H1 (cell line): ENCODE data around the gene NRXN3. TPM values are rescaled to one million over a fixed set of nuclear protein-coding genes. Genes with fewer than 3 reads are reported as not detected.

Source experiments
- ATF2 ChIP-seq: IDR thresholded peaks from 2 replicates; pipeline ENCODE4 v1.6.1; 2012; ENCODE audit warnings: low read length, inconsistent platforms
- CEBPB ChIP-seq: IDR thresholded peaks from 2 replicates; pipeline ENCODE4 v1.6.1; 2012; ENCODE audit warnings: low read depth, low read length
- CHD1 ChIP-seq: IDR thresholded peaks from 2 replicates; pipeline ENCODE4 v1.6.1; 2012; ENCODE audit warnings: low read depth, low read length, improper control_type of control experiment
- CREB1 ChIP-seq: IDR thresholded peaks from 2 replicates; pipeline ENCODE4 v1.6.1; 2012; ENCODE audit warnings: inconsistent platforms
- KDM4A ChIP-seq: IDR thresholded peaks from one replicate; pipeline ENCODE4 v1.7.1; 2012; ENCODE audit warnings: low read depth, mild to moderate bottlenecking, moderate library complexity, low read length, inconsistent platforms; ENCODE audit not compliant: severe bottlenecking
- MAX ChIP-seq: IDR thresholded peaks from 2 replicates; pipeline ENCODE4 v1.6.1; 2012; ENCODE audit warnings: inconsistent platforms
- SIN3A ChIP-seq, 2 experiments: IDR thresholded peaks in 1 of 2; conservative IDR thresholded peaks in 1 of 2; 2 replicates each; pipeline ENCODE4 v1.6.1; 2011 to 2012; ENCODE audit warnings: low read length in 2 of 2, improper control_type of control experiment in 1 of 2, low read depth in 1 of 2, mild to moderate bottlenecking in 1 of 2
- SIRT6 ChIP-seq: IDR thresholded peaks from one replicate; pipeline ENCODE4 v1.7.1; 2012; ENCODE audit warnings: low read length, inconsistent platforms
- YY1 ChIP-seq: IDR thresholded peaks from 2 replicates; pipeline ENCODE4 v1.6.1; 2011; ENCODE audit warnings: low read depth, mild to moderate bottlenecking, low read length
- polyA plus RNA-seq, 7 experiments: library from polyadenylated mRNA; depleted of rRNA in 3 of 7; stranded (reverse) in 5 of 7; unstranded in 2 of 7; fragments of >200 nt in 5 of 7; fragments of 200-250 nt in 2 of 7; gene quantifications; 1 replicate in 5 of 7; 2 replicates in 1 of 7; 4 replicates in 1 of 7; pipeline versions ENCODE4 v1.2.1 to v1.2.3, GENCODE V29; 2011 to 2013; ENCODE audit warnings: missing spikeins in 2 of 7, mixed read lengths in 2 of 7
- total RNA-seq: library from RNA; stranded (reverse); fragmentation: NEBNext Ultra II Directional; extraction: Animal tissue kit (Norgen Biotek cat#: 25700); gene quantifications from 2 replicates; pipeline ENCODE4 v1.2.1, GENCODE V29; 2021
- TF ChIP-seq, protein P1 (sequence below): fragments of 300-600 bp; sonication (generic); IDR thresholded peaks from 2 replicates; pipeline ENCODE4 v1.7.1; 2012; ENCODE audit warnings: low read length, moderate library complexity, mild to moderate bottlenecking, inconsistent platforms; ENCODE audit not compliant: insufficient replicate concordance

Gene NRXN3
- total and polyA plus RNA-seq, 2 of the 8 experiments (the other 6 are each of a cell fraction or from before 2014, with no cell fraction given): 2.6 to 4.1 TPM

- TF ChIP-seq, protein P1, sequence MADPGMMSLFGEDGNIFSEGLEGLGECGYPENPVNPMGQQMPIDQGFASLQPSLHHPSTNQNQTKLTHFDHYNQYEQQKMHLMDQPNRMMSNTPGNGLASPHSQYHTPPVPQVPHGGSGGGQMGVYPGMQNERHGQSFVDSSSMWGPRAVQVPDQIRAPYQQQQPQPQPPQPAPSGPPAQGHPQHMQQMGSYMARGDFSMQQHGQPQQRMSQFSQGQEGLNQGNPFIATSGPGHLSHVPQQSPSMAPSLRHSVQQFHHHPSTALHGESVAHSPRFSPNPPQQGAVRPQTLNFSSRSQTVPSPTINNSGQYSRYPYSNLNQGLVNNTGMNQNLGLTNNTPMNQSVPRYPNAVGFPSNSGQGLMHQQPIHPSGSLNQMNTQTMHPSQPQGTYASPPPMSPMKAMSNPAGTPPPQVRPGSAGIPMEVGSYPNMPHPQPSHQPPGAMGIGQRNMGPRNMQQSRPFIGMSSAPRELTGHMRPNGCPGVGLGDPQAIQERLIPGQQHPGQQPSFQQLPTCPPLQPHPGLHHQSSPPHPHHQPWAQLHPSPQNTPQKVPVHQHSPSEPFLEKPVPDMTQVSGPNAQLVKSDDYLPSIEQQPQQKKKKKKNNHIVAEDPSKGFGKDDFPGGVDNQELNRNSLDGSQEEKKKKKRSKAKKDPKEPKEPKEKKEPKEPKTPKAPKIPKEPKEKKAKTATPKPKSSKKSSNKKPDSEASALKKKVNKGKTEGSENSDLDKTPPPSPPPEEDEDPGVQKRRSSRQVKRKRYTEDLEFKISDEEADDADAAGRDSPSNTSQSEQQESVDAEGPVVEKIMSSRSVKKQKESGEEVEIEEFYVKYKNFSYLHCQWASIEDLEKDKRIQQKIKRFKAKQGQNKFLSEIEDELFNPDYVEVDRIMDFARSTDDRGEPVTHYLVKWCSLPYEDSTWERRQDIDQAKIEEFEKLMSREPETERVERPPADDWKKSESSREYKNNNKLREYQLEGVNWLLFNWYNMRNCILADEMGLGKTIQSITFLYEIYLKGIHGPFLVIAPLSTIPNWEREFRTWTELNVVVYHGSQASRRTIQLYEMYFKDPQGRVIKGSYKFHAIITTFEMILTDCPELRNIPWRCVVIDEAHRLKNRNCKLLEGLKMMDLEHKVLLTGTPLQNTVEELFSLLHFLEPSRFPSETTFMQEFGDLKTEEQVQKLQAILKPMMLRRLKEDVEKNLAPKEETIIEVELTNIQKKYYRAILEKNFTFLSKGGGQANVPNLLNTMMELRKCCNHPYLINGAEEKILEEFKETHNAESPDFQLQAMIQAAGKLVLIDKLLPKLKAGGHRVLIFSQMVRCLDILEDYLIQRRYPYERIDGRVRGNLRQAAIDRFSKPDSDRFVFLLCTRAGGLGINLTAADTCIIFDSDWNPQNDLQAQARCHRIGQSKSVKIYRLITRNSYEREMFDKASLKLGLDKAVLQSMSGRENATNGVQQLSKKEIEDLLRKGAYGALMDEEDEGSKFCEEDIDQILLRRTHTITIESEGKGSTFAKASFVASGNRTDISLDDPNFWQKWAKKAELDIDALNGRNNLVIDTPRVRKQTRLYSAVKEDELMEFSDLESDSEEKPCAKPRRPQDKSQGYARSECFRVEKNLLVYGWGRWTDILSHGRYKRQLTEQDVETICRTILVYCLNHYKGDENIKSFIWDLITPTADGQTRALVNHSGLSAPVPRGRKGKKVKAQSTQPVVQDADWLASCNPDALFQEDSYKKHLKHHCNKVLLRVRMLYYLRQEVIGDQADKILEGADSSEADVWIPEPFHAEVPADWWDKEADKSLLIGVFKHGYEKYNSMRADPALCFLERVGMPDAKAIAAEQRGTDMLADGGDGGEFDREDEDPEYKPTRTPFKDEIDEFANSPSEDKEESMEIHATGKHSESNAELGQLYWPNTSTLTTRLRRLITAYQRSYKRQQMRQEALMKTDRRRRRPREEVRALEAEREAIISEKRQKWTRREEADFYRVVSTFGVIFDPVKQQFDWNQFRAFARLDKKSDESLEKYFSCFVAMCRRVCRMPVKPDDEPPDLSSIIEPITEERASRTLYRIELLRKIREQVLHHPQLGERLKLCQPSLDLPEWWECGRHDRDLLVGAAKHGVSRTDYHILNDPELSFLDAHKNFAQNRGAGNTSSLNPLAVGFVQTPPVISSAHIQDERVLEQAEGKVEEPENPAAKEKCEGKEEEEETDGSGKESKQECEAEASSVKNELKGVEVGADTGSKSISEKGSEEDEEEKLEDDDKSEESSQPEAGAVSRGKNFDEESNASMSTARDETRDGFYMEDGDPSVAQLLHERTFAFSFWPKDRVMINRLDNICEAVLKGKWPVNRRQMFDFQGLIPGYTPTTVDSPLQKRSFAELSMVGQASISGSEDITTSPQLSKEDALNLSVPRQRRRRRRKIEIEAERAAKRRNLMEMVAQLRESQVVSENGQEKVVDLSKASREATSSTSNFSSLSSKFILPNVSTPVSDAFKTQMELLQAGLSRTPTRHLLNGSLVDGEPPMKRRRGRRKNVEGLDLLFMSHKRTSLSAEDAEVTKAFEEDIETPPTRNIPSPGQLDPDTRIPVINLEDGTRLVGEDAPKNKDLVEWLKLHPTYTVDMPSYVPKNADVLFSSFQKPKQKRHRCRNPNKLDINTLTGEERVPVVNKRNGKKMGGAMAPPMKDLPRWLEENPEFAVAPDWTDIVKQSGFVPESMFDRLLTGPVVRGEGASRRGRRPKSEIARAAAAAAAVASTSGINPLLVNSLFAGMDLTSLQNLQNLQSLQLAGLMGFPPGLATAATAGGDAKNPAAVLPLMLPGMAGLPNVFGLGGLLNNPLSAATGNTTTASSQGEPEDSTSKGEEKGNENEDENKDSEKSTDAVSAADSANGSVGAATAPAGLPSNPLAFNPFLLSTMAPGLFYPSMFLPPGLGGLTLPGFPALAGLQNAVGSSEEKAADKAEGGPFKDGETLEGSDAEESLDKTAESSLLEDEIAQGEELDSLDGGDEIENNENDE: no peak
- no peak for TF ChIP-seq SIRT6
- TF ChIP-seq KDM4A: no peak
- TF ChIP-seq CHD1: no peak
- no peak for TF ChIP-seq CREB1
- TF ChIP-seq CEBPB: no peak
- no peak for TF ChIP-seq YY1
- TF ChIP-seq MAX: no peak
- no peak for TF ChIP-seq ATF2
- TF ChIP-seq SIN3A (conservative IDR thresholded peaks at IDR 0.05 in 1 of 2, IDR thresholded peaks at IDR 0.05 in 1 of 2; ENCODE audit: low read depth in 1 of 2, low read length in 2 of 2): no peak
Measured at GRCh38 chr14:79734151-79734550, 1564.0 kb downstream of the NRXN3 start (continued).
